Measurements from ENCODE around the gene GINS1. TPM values are rescaled to one million over a fixed set of nuclear protein-coding genes. Genes with fewer than 3 reads are reported as not detected.

Gene GINS1
- total and polyA plus RNA-seq, 2 of the 13 experiments (the other 11 are each of a cell fraction or from before 2014, with no cell fraction given): 14.6 to 59.9 TPM

DNA sequence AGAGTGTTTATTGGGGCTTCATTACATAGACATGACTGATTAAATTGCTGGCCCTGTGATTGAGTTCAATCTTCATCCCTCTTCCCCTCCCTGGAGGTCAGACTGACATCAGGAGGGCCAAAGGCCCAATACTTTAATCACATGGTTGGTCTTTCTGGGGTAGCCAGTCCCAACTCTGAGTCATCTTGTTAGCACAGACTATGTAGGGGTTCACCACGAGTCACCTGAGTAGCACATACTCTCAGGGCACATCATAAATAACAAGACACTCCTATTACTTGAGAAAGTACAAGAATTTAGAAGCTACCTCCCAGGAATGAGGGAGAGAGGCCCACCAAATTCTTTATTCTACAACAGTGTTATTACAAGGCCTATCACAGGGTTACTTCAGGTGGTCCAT lies 11.3 kb downstream of the GINS1 start:
- 95% methylated on average over 1 of the region's 1 CpG for WGBS (ENCODE audit: low lambda C conversion rate)
- Histone ChIP-seq H3K4me3 (replicated peaks in 1 of 3; ENCODE audit: insufficient read depth in 1 of 3, low read depth in 2 of 3, low read length in 3 of 3) (no peak overlapping the region), H3K79me2 (ENCODE audit: insufficient read depth, low read length) (no peaks in the 10 kb centered on the region), H3K4me2 (ENCODE audit: low read depth, low read length) (no peak overlapping the region), H3K36me3 (replicated peaks in 1 of 2; ENCODE audit: control insufficient read depth in 1 of 2, insufficient read depth in 2 of 2, low read length in 2 of 2) (peaks cover 15 to 45% of the 10 kb centered on the region in 2 experiments), H3K9ac (ENCODE audit: insufficient read depth, low read depth, low read length) (no peak overlapping the region), H3K4me1 (ENCODE audit: insufficient read depth, low read length) (no peaks in the 10 kb centered on the region), H3K9me3 (ENCODE audit: low read length) (no peaks in the 10 kb centered on the region), H3K27ac (ENCODE audit: extremely low read length, insufficient read depth, low read length) (no peak overlapping the region), H4K20me1 (ENCODE audit: insufficient read depth, low read length) (no peaks in the 10 kb centered on the region), H2AFZ (ENCODE audit: low read length) (no peak overlapping the region), H3K27me3 (ENCODE audit: control insufficient read depth in 1 of 2, insufficient read depth in 2 of 2, low read length in 2 of 2) (no peaks in the 10 kb centered on the region)
- ATAC-seq (no peak), DNase-seq (ENCODE audit: low spot score) (no peak), FAIRE-seq (no peak)
- BruUV-seq (replicated peaks): no TSS peak
- intact Hi-C loops (cut with micrococcal nuclease; ENCODE audit: unreplicated experiment) (no loop called here), in situ Hi-C loops (cut with HindIII; ENCODE audit: extremely low pct_ligation_motif_present, low pct_unique_long_range_greater_than_20kb) (no loop called here)
- TF ChIP-seq, protein P1, sequence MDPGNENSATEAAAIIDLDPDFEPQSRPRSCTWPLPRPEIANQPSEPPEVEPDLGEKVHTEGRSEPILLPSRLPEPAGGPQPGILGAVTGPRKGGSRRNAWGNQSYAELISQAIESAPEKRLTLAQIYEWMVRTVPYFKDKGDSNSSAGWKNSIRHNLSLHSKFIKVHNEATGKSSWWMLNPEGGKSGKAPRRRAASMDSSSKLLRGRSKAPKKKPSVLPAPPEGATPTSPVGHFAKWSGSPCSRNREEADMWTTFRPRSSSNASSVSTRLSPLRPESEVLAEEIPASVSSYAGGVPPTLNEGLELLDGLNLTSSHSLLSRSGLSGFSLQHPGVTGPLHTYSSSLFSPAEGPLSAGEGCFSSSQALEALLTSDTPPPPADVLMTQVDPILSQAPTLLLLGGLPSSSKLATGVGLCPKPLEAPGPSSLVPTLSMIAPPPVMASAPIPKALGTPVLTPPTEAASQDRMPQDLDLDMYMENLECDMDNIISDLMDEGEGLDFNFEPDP (CRISPR knock-in tag; conservative IDR thresholded peaks at IDR 0.05): no peak
- TF ChIP-seq, protein P2, sequence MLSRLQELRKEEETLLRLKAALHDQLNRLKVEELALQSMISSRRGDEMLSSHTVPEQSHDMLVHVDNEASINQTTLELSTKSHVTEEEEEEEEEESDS (CRISPR knock-in tag; IDR thresholded peaks at IDR 0.05; ENCODE audit: borderline replicate concordance): no peak
- TF ChIP-seq TBX3 (IDR thresholded peaks at IDR 0.05; ENCODE audit: borderline replicate concordance): no peak
- TF ChIP-seq, protein P3, sequence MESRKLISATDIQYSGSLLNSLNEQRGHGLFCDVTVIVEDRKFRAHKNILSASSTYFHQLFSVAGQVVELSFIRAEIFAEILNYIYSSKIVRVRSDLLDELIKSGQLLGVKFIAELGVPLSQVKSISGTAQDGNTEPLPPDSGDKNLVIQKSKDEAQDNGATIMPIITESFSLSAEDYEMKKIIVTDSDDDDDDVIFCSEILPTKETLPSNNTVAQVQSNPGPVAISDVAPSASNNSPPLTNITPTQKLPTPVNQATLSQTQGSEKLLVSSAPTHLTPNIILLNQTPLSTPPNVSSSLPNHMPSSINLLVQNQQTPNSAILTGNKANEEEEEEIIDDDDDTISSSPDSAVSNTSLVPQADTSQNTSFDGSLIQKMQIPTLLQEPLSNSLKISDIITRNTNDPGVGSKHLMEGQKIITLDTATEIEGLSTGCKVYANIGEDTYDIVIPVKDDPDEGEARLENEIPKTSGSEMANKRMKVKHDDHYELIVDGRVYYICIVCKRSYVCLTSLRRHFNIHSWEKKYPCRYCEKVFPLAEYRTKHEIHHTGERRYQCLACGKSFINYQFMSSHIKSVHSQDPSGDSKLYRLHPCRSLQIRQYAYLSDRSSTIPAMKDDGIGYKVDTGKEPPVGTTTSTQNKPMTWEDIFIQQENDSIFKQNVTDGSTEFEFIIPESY (CRISPR knock-in tag; IDR thresholded peaks at IDR 0.05): no peak
- POLR2A ChIA-PET: no interaction called here
- CTCF ChIA-PET (ENCODE audit: low intra/inter-chr PET ratio, low total read pairs): no interaction called here

DNA sequence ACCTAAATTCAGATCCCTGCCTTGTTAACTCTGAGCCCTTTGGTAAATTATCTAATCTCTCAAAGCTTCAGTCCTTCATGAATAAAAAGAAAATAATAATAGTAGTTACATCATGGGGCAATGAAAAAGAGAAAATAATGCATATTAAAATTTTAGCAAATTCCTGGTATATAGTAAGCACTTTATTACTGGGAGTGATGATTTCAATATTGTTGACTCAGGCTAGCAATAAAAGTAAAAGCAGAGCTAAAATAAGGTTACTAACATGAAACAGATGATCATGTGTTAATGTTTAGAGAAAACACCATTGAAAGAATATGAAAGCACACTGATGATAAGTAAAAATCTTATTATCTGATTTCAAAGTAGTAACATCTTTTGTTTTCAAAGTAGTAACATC lies 13.6 kb downstream of the GINS1 start:
- Histone ChIP-seq H2AFZ (ENCODE audit: low read length) (no peak overlapping the region), H4K20me1 (ENCODE audit: insufficient read depth, low read length) (no peaks in the 10 kb centered on the region), H3K9ac (ENCODE audit: insufficient read depth, low read depth, low read length) (no peak overlapping the region), H3K36me3 (replicated peaks in 1 of 2; ENCODE audit: control insufficient read depth in 1 of 2, insufficient read depth in 2 of 2, low read length in 2 of 2) (peaks cover 13 to 54% of the 10 kb centered on the region in 2 experiments), H3K4me3 (replicated peaks in 1 of 3; ENCODE audit: insufficient read depth in 1 of 3, low read depth in 2 of 3, low read length in 3 of 3) (no peak overlapping the region), H3K79me2 (ENCODE audit: insufficient read depth, low read length) (no peaks in the 10 kb centered on the region), H3K9me3 (ENCODE audit: low read length) (no peaks in the 10 kb centered on the region), H3K4me2 (ENCODE audit: low read depth, low read length) (no peak overlapping the region), H3K4me1 (ENCODE audit: insufficient read depth, low read length) (no peaks in the 10 kb centered on the region), H3K27me3 (ENCODE audit: control insufficient read depth in 1 of 2, insufficient read depth in 2 of 2, low read length in 2 of 2) (no peaks in the 10 kb centered on the region), H3K27ac (ENCODE audit: extremely low read length, insufficient read depth, low read length) (no peak overlapping the region)
- in situ Hi-C loops (cut with HindIII; ENCODE audit: extremely low pct_ligation_motif_present, low pct_unique_long_range_greater_than_20kb) (no loop called here), intact Hi-C loops (cut with micrococcal nuclease; ENCODE audit: unreplicated experiment) (no loop called here)
- FAIRE-seq (no peak), ATAC-seq (no peak), DNase-seq (ENCODE audit: low spot score) (no peak)
- BruUV-seq (replicated peaks): no TSS peak
- ChIA-PET CTCF (ENCODE audit: low intra/inter-chr PET ratio, low total read pairs) (no interaction called here), POLR2A (no interaction called here)
- TF ChIP-seq, protein P4, sequence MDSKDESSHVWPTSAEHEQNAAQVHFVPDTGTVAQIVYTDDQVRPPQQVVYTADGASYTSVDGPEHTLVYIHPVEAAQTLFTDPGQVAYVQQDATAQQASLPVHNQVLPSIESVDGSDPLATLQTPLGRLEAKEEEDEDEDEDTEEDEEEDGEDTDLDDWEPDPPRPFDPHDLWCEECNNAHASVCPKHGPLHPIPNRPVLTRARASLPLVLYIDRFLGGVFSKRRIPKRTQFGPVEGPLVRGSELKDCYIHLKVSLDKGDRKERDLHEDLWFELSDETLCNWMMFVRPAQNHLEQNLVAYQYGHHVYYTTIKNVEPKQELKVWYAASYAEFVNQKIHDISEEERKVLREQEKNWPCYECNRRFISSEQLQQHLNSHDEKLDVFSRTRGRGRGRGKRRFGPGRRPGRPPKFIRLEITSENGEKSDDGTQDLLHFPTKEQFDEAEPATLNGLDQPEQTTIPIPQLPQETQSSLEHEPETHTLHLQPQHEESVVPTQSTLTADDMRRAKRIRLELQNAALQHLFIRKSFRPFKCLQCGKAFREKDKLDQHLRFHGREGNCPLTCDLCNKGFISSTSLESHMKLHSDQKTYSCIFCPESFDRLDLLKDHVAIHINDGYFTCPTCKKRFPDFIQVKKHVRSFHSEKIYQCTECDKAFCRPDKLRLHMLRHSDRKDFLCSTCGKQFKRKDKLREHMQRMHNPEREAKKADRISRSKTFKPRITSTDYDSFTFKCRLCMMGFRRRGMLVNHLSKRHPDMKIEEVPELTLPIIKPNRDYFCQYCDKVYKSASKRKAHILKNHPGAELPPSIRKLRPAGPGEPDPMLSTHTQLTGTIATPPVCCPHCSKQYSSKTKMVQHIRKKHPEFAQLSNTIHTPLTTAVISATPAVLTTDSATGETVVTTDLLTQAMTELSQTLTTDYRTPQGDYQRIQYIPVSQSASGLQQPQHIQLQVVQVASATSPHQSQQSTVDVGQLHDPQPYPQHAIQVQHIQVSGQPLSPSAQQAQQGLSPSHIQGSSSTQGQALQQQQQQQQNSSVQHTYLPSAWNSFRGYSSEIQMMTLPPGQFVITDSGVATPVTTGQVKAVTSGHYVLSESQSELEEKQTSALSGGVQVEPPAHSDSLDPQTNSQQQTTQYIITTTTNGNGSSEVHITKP (CRISPR knock-in tag; IDR thresholded peaks at IDR 0.05; ENCODE audit: low read depth): no peak
- TF ChIP-seq, protein P5, sequence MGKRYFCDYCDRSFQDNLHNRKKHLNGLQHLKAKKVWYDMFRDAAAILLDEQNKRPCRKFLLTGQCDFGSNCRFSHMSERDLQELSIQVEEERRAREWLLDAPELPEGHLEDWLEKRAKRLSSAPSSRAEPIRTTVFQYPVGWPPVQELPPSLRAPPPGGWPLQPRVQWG (CRISPR knock-in tag; IDR thresholded peaks at IDR 0.05; ENCODE audit: borderline replicate concordance, low read depth): no peak
- TF ChIP-seq THYN1 (CRISPR knock-in tag; IDR thresholded peaks at IDR 0.05; ENCODE audit: borderline replicate concordance, low read depth): no peak
- TF ChIP-seq ZSCAN30 (CRISPR knock-in tag; IDR thresholded peaks at IDR 0.05): no peak

Data from HepG2 (cell line).